Measurements from ENCODE around the gene C9orf43. TPM values are rescaled to one million over a fixed set of nuclear protein-coding genes. Genes with fewer than 3 reads are reported as not detected.

Gene C9orf43
- total and polyA plus RNA-seq, 9 of the 15 experiments (the other 6 are each of a cell fraction or from before 2014, with no cell fraction given), result 0.21 to 0.58 (median 0.33) TPM

DNA sequence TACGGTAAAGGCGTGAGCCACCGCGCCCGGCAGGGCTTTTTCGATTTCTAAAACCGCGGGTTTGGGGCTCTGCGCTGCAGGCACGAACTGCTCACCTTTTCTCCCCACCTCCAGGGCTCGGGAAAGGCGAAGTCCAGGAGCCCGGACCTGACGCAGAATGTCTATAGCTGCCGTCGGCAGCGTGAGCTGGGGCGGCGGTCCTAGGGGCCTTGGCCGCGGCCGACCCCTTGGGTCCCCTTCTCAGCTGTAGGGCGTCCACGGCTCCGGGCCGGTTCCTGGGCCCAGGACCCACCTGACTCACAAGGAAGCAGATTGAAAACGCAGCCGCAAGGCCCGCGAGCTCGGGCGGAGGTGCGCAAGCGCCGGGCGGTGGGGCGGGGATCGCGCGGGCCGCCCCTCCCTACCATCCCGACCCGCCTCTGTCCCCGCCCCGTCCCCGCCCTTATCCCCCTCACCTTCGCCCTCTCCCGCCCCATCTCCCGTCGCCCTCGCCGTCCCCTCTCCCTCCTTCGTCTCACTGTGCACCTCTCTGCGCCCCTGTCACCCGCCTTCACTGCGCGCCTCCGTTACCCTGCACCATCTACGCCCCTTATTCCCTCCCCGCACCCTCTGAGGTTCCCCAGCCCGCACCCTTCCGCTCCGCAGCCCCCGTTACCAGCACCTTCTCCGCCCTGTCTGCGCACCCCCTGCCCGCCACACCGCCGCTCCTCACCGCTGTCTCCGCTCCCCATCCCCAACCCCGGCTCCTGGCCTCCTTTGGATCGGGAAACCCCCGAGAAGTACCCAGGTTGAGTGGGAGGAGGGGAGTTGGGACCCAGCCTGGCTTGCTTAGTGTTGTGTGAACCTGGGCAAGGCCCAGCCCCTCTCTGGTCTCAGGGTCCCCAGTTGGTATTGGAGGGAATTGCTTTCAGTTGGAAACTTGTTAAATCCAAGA lies 33.6 kb upstream of the C9orf43 start, which contains the start of gene HDHD3 (continued):
- TF ChIP-seq GTF3C2 (IDR thresholded peaks at IDR 0.05; ENCODE audit: borderline replicate concordance, extremely low read depth, insufficient read length) (no peak), MYC (IDR thresholded peaks at IDR 0.05; ENCODE audit: low read depth, low read length) (peak; percentile 33; the same call in 1 of the 2 replicates), MYC (CRISPR knock-in tag; IDR thresholded peaks at IDR 0.05; ENCODE audit: borderline replicate concordance, low read depth) (no peak), PTBP1 (IDR thresholded peaks at IDR 0.05; ENCODE audit: low read depth, low read length) (no peak), ZNF277 (CRISPR knock-in tag; IDR thresholded peaks at IDR 0.05; ENCODE audit: borderline replicate concordance) (no peak), SMAD3 (CRISPR knock-in tag; conservative IDR thresholded peaks at IDR 0.05) (no peak), NELFE (IDR thresholded peaks at IDR 0.05; ENCODE audit: insufficient read depth, insufficient read length) (no peak), SMAD1 (IDR thresholded peaks at IDR 0.05; ENCODE audit: low read depth, low read length, partially characterized antibody) (no peak), HSF4 (CRISPR knock-in tag; IDR thresholded peaks at IDR 0.05; ENCODE audit: borderline replicate concordance) (no peak), TEAD4 (IDR thresholded peaks at IDR 0.05; ENCODE audit: low read length) (no peak), TEAD4 (CRISPR knock-in tag; IDR thresholded peaks at IDR 0.05; ENCODE audit: borderline replicate concordance) (no peak), THAP7 (CRISPR knock-in tag; IDR thresholded peaks at IDR 0.05) (no peak), TEAD1 (CRISPR knock-in tag; IDR thresholded peaks at IDR 0.05) (no peak), ZBTB9 (CRISPR knock-in tag; IDR thresholded peaks at IDR 0.05) (no peak), TAF1 (IDR thresholded peaks at IDR 0.05; ENCODE audit: control insufficient read depth, extremely low read depth, insufficient read depth, low read length, severe bottlenecking) (peak; percentile 50), NCOA4 (IDR thresholded peaks at IDR 0.05; ENCODE audit: partially characterized antibody) (no peak), THRA (IDR thresholded peaks at IDR 0.05) (no peak), KDM2B (CRISPR knock-in tag; IDR thresholded peaks at IDR 0.05) (peak; percentile 79; the same call in 1 of the 2 replicates)
